ENCODE results near the gene SNX30.

SNX30 gene

DNA sequence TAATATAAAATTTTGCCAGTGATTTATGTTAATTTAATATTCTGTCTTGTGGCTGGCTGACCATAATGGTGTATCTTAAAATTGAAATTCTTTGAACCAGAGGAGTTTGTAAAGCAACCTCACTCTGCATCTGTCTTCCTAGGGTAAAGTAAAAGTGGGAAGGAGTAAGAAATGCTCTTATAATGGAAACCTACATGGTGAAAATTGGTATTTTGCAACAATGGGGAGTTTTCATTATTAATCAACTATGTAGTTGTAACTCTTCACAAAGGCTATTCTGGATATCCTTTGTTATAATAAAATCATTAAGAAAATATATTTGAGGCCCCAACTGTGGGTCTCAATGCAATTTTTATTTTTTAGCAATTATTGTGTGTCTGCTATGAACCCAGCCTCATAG is 44.2 kb downstream of the SNX30 start:
- no peak for DNase-seq (ENCODE audit: low read depth)
- no peak overlapping the region for H3K4me3 ChIP-seq (ENCODE audit: low read depth, low read length)
- no peak for TF ChIP-seq CTCF (IDR thresholded peaks at IDR 0.05; ENCODE audit: low read depth, low read length, missing control alignments)
- in situ Hi-C loops (cut with HindIII; ENCODE audit: low sequenced_read_pairs), result no loop called here

DNA sequence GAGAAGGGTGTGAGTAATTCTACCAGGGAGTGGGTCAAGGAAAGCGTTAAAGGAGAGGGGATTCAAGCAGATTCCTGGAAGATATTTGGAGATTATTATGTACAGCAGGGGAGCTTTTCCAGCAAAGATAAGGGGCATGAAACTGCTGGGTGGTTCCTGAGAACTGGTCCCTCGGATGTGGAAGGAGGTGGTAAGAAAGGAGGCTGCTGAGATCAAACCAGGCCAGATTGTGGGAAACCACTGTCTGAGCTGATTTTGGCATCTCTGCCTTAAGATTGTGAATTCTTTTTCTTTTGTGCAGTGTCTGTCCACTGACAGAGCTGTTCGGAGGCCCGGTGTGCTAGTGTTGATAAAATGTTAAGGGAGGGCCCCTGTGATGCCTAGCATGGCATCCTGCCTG is 45.4 kb downstream of the SNX30 start:
- DNase-seq (ENCODE audit: low read depth), result no peak
- H3K4me3 ChIP-seq (ENCODE audit: low read depth, low read length), result no peak overlapping the region
- in situ Hi-C loops (cut with HindIII; ENCODE audit: low sequenced_read_pairs), result no loop called here
- no peak for TF ChIP-seq CTCF (IDR thresholded peaks at IDR 0.05; ENCODE audit: low read depth, low read length, missing control alignments)

DNA sequence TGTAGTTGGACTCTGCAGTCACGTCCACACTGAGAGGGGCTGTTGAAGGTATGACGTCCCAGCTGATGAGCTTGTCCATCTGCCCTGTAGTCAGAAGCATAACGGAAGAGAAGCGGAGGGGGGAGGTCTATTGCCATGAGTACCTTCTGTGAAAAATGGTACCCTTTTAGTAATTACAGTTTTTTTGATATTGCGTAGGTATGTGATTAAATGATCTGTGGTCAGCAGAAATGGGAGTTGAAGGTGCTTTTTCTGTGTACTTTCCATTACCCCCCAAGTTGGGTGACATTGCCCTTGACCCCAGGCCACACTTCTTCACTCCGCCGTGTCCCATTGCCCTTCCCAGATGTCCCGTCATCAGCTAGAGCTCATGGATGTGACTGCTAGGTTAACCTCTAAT is 45.9 kb downstream of the SNX30 start:
- in situ Hi-C loops (cut with HindIII; ENCODE audit: low sequenced_read_pairs), result no loop called here
- no peak for DNase-seq (ENCODE audit: low read depth)

DNA sequence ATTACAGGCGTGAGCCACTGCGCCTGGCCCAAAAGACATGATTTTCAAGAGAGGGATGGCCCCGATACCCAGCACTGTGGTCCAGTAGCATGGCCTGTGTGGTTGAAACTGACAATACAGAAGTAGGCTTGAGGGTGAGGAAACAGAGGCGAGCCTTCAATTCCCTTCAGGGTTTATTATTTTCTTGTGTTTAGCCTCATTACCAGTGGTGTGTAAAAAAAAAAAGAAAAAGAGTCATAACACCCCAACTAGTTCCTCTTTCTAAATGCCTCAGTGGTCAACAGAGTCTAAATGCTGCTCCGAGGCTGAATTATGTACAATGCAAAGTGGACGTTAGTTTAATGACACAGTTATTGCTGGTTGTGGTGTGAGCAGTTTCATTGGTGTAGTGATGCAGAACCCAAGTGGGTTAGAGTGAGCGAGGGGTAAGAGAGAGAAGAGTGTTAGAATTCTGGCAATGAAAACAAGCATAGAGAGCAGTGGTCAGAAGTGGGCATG is 58.8 kb downstream of the SNX30 start:
- TF ChIP-seq CTCF (IDR thresholded peaks at IDR 0.05; ENCODE audit: low read depth, low read length, missing control alignments), result no peak
- in situ Hi-C loops (cut with HindIII; ENCODE audit: low sequenced_read_pairs), result no loop called here
- H3K4me3 ChIP-seq (ENCODE audit: low read depth, low read length), result no peak overlapping the region
- DNase-seq (ENCODE audit: low read depth), result no peak

More for the DNA sequence above, 45.9 kb downstream of the SNX30 start:
- no peak overlapping the region for H3K4me3 ChIP-seq (ENCODE audit: low read depth, low read length)
- no peak for TF ChIP-seq CTCF (IDR thresholded peaks at IDR 0.05; ENCODE audit: low read depth, low read length, missing control alignments)

GRCh38 chr9:112809906-112810305 is 59.3 kb downstream of the SNX30 start:
- in situ Hi-C loops (cut with HindIII; ENCODE audit: low sequenced_read_pairs), result no loop called here
- DNase-seq (ENCODE audit: low read depth), result no peak
- H3K4me3 ChIP-seq (ENCODE audit: low read depth, low read length), result no peak overlapping the region
- TF ChIP-seq CTCF (IDR thresholded peaks at IDR 0.05; ENCODE audit: low read depth, low read length, missing control alignments), result no peak

- in situ Hi-C loops (cut with HindIII; ENCODE audit: low sequenced_read_pairs), result no loop called here
- no peak overlapping the region for H3K4me3 ChIP-seq (ENCODE audit: low read depth, low read length)
- no peak for DNase-seq (ENCODE audit: low read depth)
- no peak for TF ChIP-seq CTCF (IDR thresholded peaks at IDR 0.05; ENCODE audit: low read depth, low read length, missing control alignments)
Measured at GRCh38 chr9:112810696-112811490, 60.3 kb downstream of the SNX30 start.

Data from astrocyte of the cerebellum (primary cell).